ENCODE measurements around the gene ASB10.
A peak's percentile ranks its signal among the peaks of the same experiment; 100 is the strongest.

Gene ASB10

GRCh38 chr7:151141855-151142685 is 45.0 kb downstream of the ASB10 start:
- TF ChIP-seq SPI1 (IDR thresholded peaks at IDR 0.05; ENCODE audit: low read depth, low read length): no peak
- TF ChIP-seq POLR2A (IDR thresholded peaks at IDR 0.05; ENCODE audit: low read depth, low read length): no peak
- TF ChIP-seq TAF1 (IDR thresholded peaks at IDR 0.05; ENCODE audit: low read depth, low read length): no peak
- TF ChIP-seq POLR2AphosphoS5 (IDR thresholded peaks at IDR 0.05; ENCODE audit: low read depth, low read length): no peak
- no peak for TF ChIP-seq POU2F2 (IDR thresholded peaks at IDR 0.05; ENCODE audit: low read depth, low read length)
- no peak for TF ChIP-seq PAX5 (IDR thresholded peaks at IDR 0.05; ENCODE audit: insufficient read depth, low read length, severe bottlenecking)
- no peak for FAIRE-seq
- no peak for DNase-seq (ENCODE audit: insufficient read length, low spot score)

- FAIRE-seq (no peak), DNase-seq (ENCODE audit: insufficient read length, low spot score) (no peak)
- no peak for TF ChIP-seq POU2F2 (IDR thresholded peaks at IDR 0.05; ENCODE audit: low read depth, low read length)
Measured at GRCh38 chr7:151141311-151141854, 45.7 kb downstream of the ASB10 start.

- DNase-seq (ENCODE audit: insufficient read length, low spot score) (no peak), FAIRE-seq (no peak)
- TF ChIP-seq PAX5 (IDR thresholded peaks at IDR 0.05; ENCODE audit: insufficient read depth, low read length, severe bottlenecking): no peak
- TF ChIP-seq POLR2AphosphoS5 (IDR thresholded peaks at IDR 0.05; ENCODE audit: low read depth, low read length): no peak
- TF ChIP-seq POLR2A (IDR thresholded peaks at IDR 0.05; ENCODE audit: low read depth, low read length): no peak
- no peak for TF ChIP-seq TAF1 (IDR thresholded peaks at IDR 0.05; ENCODE audit: low read depth, low read length)
- no peak for TF ChIP-seq SPI1 (IDR thresholded peaks at IDR 0.05; ENCODE audit: low read depth, low read length)
- no peak for TF ChIP-seq POU2F2 (IDR thresholded peaks at IDR 0.05; ENCODE audit: low read depth, low read length)
Measured at GRCh38 chr7:151140826-151141225, 46.2 kb downstream of the ASB10 start.

- no peak for DNase-seq (ENCODE audit: insufficient read length, low spot score)
- FAIRE-seq: no peak
- TF ChIP-seq POU2F2 (IDR thresholded peaks at IDR 0.05; ENCODE audit: low read depth, low read length): no peak
- no peak for TF ChIP-seq POLR2AphosphoS5 (IDR thresholded peaks at IDR 0.05; ENCODE audit: low read depth, low read length)
- no peak for TF ChIP-seq SPI1 (IDR thresholded peaks at IDR 0.05; ENCODE audit: low read depth, low read length)
- TF ChIP-seq TAF1 (IDR thresholded peaks at IDR 0.05; ENCODE audit: low read depth, low read length): no peak
- TF ChIP-seq POLR2A (IDR thresholded peaks at IDR 0.05; ENCODE audit: low read depth, low read length): no peak
- TF ChIP-seq PAX5 (IDR thresholded peaks at IDR 0.05; ENCODE audit: insufficient read depth, low read length, severe bottlenecking): no peak
Measured at GRCh38 chr7:151139791-151140190, 47.3 kb downstream of the ASB10 start.

GRCh38 chr7:151139071-151139790 is 47.8 kb downstream of the ASB10 start:
- FAIRE-seq: no peak
- DNase-seq (ENCODE audit: insufficient read length, low spot score): peak; percentile 18
- TF ChIP-seq POLR2A (IDR thresholded peaks at IDR 0.05; ENCODE audit: low read depth, low read length): no peak
- no peak for TF ChIP-seq SPI1 (IDR thresholded peaks at IDR 0.05; ENCODE audit: low read depth, low read length)
- TF ChIP-seq TAF1 (IDR thresholded peaks at IDR 0.05; ENCODE audit: low read depth, low read length): no peak
- no peak for TF ChIP-seq POLR2AphosphoS5 (IDR thresholded peaks at IDR 0.05; ENCODE audit: low read depth, low read length)
- no peak for TF ChIP-seq POU2F2 (IDR thresholded peaks at IDR 0.05; ENCODE audit: low read depth, low read length)
- TF ChIP-seq PAX5 (IDR thresholded peaks at IDR 0.05; ENCODE audit: insufficient read depth, low read length, severe bottlenecking): no peak

GRCh38 chr7:151138153-151138851 is 48.7 kb downstream of the ASB10 start:
- no peak for TF ChIP-seq SPI1 (IDR thresholded peaks at IDR 0.05; ENCODE audit: low read depth, low read length)
- TF ChIP-seq POLR2AphosphoS5 (IDR thresholded peaks at IDR 0.05; ENCODE audit: low read depth, low read length): no peak
- TF ChIP-seq PAX5 (IDR thresholded peaks at IDR 0.05; ENCODE audit: insufficient read depth, low read length, severe bottlenecking): no peak
- TF ChIP-seq POLR2A (IDR thresholded peaks at IDR 0.05; ENCODE audit: low read depth, low read length): no peak
- no peak for TF ChIP-seq POU2F2 (IDR thresholded peaks at IDR 0.05; ENCODE audit: low read depth, low read length)
- TF ChIP-seq TAF1 (IDR thresholded peaks at IDR 0.05; ENCODE audit: low read depth, low read length): no peak
- DNase-seq (ENCODE audit: insufficient read length, low spot score) (peak; percentile 27), FAIRE-seq (no peak)

GRCh38 chr7:151137791-151138152 is 49.3 kb downstream of the ASB10 start:
- TF ChIP-seq SPI1 (IDR thresholded peaks at IDR 0.05; ENCODE audit: low read depth, low read length): no peak
- TF ChIP-seq TAF1 (IDR thresholded peaks at IDR 0.05; ENCODE audit: low read depth, low read length): no peak
- no peak for TF ChIP-seq POLR2A (IDR thresholded peaks at IDR 0.05; ENCODE audit: low read depth, low read length)
- no peak for FAIRE-seq

GRCh38 chr7:151137076-151137675 is 49.9 kb downstream of the ASB10 start:
- DNase-seq (ENCODE audit: insufficient read length, low spot score) (peak; percentile 16), FAIRE-seq (no peak)
- TF ChIP-seq PAX5 (IDR thresholded peaks at IDR 0.05; ENCODE audit: insufficient read depth, low read length, severe bottlenecking) (no peak), POU2F2 (IDR thresholded peaks at IDR 0.05; ENCODE audit: low read depth, low read length) (no peak), POLR2AphosphoS5 (IDR thresholded peaks at IDR 0.05; ENCODE audit: low read depth, low read length) (no peak), POLR2A (IDR thresholded peaks at IDR 0.05; ENCODE audit: low read depth, low read length) (no peak), SPI1 (IDR thresholded peaks at IDR 0.05; ENCODE audit: low read depth, low read length) (no peak), TAF1 (IDR thresholded peaks at IDR 0.05; ENCODE audit: low read depth, low read length) (no peak)

More at GRCh38 chr7:151137791-151138152, 49.3 kb downstream of the ASB10 start:
- DNase-seq (ENCODE audit: insufficient read length, low spot score): no peak
